ENCODE data around the gene ASNS.

DNA sequence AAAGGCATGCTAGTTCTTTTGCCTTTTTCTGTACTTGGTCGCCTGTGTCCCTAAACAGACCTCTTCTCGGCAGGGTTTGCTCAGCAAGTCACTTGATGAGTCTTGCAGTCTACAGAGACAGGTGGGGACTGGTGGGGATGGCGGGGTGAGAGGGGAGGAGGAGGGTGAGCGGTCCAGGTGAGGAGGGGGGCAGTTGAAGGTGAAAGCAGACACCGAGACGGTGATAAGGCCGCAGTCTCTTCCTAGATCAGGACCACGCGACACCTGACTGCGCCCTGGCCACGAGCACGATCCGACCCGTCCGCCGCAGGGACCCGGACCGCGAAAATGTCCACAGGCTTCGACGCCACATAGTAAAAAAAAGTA, 566 bp downstream of the ASNS start:
- TF ChIP-seq, protein P1, sequence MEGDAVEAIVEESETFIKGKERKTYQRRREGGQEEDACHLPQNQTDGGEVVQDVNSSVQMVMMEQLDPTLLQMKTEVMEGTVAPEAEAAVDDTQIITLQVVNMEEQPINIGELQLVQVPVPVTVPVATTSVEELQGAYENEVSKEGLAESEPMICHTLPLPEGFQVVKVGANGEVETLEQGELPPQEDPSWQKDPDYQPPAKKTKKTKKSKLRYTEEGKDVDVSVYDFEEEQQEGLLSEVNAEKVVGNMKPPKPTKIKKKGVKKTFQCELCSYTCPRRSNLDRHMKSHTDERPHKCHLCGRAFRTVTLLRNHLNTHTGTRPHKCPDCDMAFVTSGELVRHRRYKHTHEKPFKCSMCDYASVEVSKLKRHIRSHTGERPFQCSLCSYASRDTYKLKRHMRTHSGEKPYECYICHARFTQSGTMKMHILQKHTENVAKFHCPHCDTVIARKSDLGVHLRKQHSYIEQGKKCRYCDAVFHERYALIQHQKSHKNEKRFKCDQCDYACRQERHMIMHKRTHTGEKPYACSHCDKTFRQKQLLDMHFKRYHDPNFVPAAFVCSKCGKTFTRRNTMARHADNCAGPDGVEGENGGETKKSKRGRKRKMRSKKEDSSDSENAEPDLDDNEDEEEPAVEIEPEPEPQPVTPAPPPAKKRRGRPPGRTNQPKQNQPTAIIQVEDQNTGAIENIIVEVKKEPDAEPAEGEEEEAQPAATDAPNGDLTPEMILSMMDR (IDR thresholded peaks at IDR 0.05), result no peak
- TF ChIP-seq POLR2A (IDR thresholded peaks at IDR 0.05) (no peak), EP300 (IDR thresholded peaks at IDR 0.05) (no peak)
